ENCODE data around the gene SCAMP2. TPM values are rescaled to one million over a fixed set of nuclear protein-coding genes. Genes with fewer than 3 reads are reported as not detected.
"Not testable (repeated sequence)": the region's sequence is repeated elsewhere in the genome, so short reads cannot be mapped to it uniquely, and the experiment has no call there.

The SCAMP2 gene
- 10.7 and 21.6 TPM in 2 replicates for total RNA-seq (2014; rRNA removed; shearing (Covaris generic); ENCODE audit: low replicate concordance)

DNA sequence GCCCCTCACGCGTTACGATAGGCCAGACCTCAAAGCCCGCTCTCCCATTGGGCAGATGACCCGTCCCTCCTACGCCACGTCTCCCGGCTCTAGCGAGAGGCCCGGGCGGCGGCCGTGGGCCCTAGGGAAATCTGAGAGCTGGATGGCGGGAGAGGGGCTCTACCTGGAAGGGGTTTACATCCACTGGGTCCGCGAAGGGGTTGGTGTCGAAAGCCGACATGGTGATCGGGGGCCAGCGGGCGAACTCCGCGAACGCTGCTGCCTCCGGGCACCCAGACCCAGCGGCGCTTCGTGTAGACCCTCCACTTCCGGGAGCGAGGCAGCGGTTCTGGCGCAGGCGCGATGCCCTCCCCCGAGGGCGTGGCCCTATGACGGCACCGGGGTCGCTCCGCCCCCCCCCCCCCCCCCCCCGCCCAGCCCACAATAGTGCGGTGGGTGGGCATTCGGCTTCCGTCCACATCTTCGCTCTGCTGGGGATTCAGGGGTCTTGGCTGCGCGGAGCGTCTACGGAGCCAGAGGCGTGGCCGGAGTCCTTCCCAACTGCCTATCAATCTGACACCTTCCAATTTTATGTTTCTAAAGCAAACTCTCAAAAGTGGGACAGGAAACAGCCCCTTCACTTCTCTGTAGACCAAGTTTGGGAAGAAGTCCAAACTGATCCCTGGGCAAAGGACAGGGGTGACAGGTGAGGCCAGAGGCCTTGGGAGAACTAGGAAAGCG, at the start of gene SCAMP2:
TSS of gene SCAMP2 (minus strand) at position 330 of the 720 bp plus-strand sequence. CDS start at position 220, 110 bp downstream.
- Histone ChIP-seq H3K4me3 (peak within 1 kb of the TSS; percentile 91), H3K27me3 (no peaks in the 10 kb centered on the region), H3K9me3 (no peaks in the 10 kb centered on the region), H3K36me3 (peaks cover 13% of the 10 kb centered on the region)
- DNase-seq = peak; percentile 97

DNA sequence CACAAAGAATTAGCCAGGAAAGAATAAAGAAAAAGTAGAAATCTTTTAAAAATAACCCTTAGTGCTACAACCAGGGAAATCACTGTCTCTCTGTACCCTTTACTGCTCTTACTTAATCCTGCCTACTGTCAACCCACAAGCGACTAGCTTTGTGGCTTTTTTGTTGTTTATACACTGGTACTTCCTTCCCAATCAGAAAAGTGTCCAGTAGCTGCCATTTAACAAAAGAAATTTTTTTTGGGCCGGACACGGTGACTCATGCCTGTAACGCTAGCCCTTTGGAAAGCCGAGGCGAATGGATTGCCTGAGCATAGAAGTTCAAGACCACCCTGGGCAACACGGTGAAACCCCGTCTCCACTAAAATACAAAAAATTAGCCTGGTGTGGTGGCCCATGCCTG, 47.3 kb upstream of the SCAMP2 start:
- no peaks in the 10 kb centered on the region for H3K27me3 ChIP-seq
- H3K4me3 ChIP-seq = no peak overlapping the region
- no peak for DNase-seq
- peaks cover 92% of the 10 kb centered on the region for H3K36me3 ChIP-seq
- no peaks in the 10 kb centered on the region for H3K9me3 ChIP-seq

DNA sequence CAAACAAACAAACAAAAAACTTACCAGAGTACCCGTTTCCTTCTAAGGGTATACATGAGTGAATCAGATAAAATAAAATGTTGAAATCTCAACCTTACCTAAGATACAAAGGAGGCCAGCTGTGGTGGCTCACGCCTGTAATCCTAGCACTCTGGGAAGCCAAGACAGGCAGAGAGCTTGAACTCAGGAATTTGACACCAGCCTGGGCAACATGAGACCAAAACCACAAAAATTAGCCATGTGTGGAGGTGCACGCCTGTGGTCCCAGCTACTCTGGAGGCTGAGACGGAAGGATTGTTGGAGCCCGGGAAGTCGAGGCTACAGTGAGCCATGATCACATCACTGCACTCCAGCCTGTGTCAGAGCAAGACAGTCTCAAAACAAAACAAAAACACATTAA, 44.5 kb upstream of the SCAMP2 start:
- Histone ChIP-seq H3K9me3 (no peaks in the 10 kb centered on the region), H3K4me3 (no peak overlapping the region), H3K36me3 (peaks cover 88% of the 10 kb centered on the region), H3K27me3 (no peaks in the 10 kb centered on the region)
- no peak for DNase-seq

DNA sequence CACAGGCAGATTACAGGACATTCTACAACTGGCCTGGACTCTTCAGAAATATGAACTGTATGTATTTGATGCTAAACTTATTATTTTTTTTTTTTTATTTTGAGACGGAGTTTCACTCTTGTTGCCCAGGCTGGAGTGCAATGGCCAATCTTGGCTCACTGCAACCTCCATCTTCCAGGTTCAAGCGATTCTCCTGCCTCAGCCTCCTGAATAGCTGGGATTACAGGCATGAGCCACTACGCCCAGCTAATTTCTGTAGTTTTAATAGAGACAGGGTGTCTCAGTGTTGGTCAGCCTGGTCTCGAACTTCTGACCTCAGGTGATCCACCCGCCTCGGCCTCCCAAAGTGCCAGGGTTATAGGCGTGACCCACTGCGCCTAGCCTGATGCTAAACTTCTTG, 40.6 kb upstream of the SCAMP2 start:
- peaks cover 61% of the 10 kb centered on the region for H3K36me3 ChIP-seq
- H3K9me3 ChIP-seq, DNase-seq, H3K27me3 ChIP-seq, H3K4me3 ChIP-seq: not testable (repeated sequence)

DNA sequence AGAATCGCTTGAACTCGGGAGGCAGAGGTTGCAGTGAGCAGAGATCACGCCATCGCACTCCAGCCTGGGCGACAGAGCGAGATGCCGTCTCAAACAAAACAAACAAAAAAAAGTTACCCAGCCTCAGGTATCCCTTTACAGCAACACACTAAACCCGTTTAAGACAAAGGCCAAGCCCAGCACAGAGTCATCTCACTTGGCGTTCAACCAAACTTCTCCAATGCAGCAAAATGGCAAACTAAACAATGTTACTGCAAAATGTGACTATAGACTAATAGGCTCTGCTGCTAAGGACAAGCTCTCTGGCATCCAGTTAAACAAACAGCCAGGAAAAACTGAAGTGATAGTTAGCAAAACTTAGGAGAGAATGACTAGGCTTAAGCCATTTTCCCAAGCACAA, 39.9 kb upstream of the SCAMP2 start:
- no peak overlapping the region for H3K4me3 ChIP-seq
- no peaks in the 10 kb centered on the region for H3K9me3 ChIP-seq
- no peaks in the 10 kb centered on the region for H3K27me3 ChIP-seq
- peaks cover 53% of the 10 kb centered on the region for H3K36me3 ChIP-seq
- DNase-seq = no peak

DNA sequence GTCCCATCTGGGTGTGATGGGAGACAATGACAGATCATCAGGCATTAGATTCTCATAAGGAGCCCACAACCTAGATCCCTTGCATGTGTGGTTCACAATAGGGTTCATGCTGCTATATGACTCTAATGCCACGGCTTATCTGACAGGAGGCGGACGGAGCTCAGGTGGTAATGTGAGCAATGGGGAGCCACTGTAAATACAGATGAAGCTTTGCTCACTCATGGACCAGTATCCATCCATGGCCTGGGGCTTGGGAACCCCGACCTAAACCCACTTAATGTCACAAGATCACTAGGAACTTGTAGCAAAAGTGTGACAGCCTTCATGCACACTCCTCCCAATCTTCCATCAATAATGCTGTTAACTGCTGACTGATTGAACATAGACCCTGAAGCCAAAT, 35.5 kb upstream of the SCAMP2 start:
- no peaks in the 10 kb centered on the region for H3K27me3 ChIP-seq
- peaks cover 33% of the 10 kb centered on the region for H3K36me3 ChIP-seq
- DNase-seq = no peak
- H3K4me3 ChIP-seq = no peak overlapping the region
- no peaks in the 10 kb centered on the region for H3K9me3 ChIP-seq

- H3K4me3 ChIP-seq = peak overlapping the region; percentile 68
- H3K27me3 ChIP-seq = no peaks in the 10 kb centered on the region
- peaks cover 31% of the 10 kb centered on the region for H3K36me3 ChIP-seq
- no peak for DNase-seq
- H3K9me3 ChIP-seq = no peaks in the 10 kb centered on the region
Measured at GRCh38 chr15:74907163-74907870, 34.2 kb upstream of the SCAMP2 start.

- peak within 1 kb of the TSS; percentile 68 for H3K4me3 ChIP-seq
- no peaks in the 10 kb centered on the region for H3K9me3 ChIP-seq
- peak; percentile 90 for DNase-seq
- no peaks in the 10 kb centered on the region for H3K27me3 ChIP-seq
- peaks cover 33% of the 10 kb centered on the region for H3K36me3 ChIP-seq
Measured at GRCh38 chr15:74906450-74907162, 33.4 kb upstream of the SCAMP2 start, which contains the start of gene FAM219B. Gene FAM219B, minus strand, starts transcription at chr15:74906851. Its CDS starts 51 bp downstream, at chr15:74906800.

GRCh38 chr15:74906067-74906449, 32.9 kb upstream of the SCAMP2 start:
- H3K36me3 ChIP-seq = peaks cover 37% of the 10 kb centered on the region
- H3K27me3 ChIP-seq = no peaks in the 10 kb centered on the region
- peak; percentile 35 for DNase-seq
- H3K4me3 ChIP-seq = peak overlapping the region; percentile 68
- no peaks in the 10 kb centered on the region for H3K9me3 ChIP-seq

DNA sequence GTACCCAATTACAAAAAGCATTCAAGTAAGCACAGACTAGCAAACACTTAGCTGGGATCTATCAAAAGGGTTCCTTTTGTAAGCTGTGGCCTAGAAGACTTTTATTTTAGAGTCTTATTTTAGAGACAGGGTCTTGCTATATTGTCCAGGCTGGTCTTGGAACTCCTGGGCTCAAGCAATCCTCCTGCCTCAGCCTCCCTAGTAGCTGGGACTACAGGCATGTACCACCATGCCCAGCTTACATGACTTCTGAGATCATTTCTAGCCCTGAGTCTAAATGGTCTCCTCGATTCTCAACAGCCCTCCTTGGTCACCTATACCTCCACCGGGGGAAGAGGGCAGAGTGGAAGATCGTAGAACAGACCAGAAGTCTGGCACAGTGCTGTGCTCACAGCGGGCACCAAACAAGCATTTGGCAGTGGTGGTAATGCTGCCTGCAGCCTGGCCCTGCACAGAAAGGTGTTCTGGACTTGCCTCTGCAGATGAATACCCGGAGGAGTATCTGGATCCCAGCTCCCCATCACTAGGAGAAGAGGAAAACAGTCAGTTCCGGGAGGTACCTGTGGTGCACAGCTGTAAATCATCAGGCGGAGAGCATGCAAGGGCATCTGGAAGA, 31.1 kb upstream of the SCAMP2 start:
- H3K9me3 ChIP-seq = no peaks in the 10 kb centered on the region

GRCh38 chr15:74903676-74904075, 30.5 kb upstream of the SCAMP2 start:
- Histone ChIP-seq H3K36me3 (peaks cover 60% of the 10 kb centered on the region), H3K4me3 (no peak overlapping the region), H3K27me3 (no peaks in the 10 kb centered on the region), H3K9me3 (no peaks in the 10 kb centered on the region)
- no peak for DNase-seq

More for the DNA sequence above, 31.1 kb upstream of the SCAMP2 start:
- DNase-seq = no peak
- Histone ChIP-seq H3K36me3 (peaks cover 53% of the 10 kb centered on the region), H3K4me3 (no peak overlapping the region), H3K27me3 (no peaks in the 10 kb centered on the region)

DNA sequence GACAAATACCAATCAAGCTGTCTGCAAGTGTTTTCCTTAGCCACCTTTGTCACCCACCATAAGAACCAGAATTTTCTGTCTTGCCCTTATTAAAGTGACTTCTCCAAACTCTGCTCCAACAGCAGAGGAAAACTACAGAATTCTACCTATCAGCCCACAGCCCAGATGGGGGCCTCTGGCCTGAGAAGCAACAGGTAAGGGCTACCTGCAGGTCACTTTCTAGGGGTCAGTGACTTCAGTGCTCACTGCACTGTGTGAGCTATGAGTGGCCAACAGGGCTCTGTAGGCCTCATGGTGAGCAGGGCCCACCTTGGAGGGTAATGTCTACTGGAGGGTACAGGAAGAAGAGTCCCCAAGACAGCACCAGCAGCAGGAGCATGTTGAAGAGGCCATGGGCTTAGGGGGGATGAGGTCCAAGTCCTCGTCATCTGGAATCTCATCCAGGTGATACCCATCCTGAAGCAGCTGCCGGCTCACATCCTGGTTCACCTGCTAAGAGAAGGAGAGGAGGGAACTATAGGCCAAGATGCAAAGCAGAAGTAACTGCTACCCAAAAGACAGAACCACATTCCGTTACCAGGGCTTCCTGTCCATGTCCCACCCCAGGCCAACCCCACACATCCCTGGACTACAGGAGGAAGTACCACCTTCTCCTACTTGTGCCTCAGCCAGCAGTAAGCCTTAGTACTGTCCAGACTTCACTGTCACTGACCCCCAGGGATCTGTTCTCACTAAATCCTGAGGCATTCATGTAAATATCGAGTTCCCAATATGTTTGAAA, 29.3 kb upstream of the SCAMP2 start:
- no peak for DNase-seq
- peaks cover 61% of the 10 kb centered on the region for H3K36me3 ChIP-seq
- no peaks in the 10 kb centered on the region for H3K27me3 ChIP-seq
- no peak overlapping the region for H3K4me3 ChIP-seq
- no peaks in the 10 kb centered on the region for H3K9me3 ChIP-seq

DNA sequence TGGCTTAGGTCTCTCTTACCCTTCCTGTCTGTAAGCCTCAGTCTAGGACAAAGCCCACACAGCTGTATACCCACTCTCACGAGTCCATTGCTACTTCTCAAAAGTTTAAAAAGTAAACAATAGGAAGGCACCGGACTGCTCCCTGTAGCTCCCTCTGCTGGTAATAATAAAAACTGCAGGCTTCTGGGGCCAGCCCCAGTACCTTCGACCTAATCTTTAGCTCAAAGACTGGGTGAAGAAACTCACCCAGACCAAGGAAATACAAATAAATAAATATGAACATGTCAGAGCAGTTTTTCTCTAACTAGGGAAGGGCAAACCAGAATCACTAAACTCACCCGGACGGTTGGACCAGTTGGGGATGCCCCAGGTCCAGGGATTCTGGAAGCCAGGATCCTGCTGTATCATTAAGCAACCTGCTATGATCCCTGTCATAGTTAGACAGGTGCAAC, 28.5 kb upstream of the SCAMP2 start:
- peak; percentile 42 for DNase-seq
- no peaks in the 10 kb centered on the region for H3K9me3 ChIP-seq

GRCh38 chr15:74897300-74897701, 24.1 kb upstream of the SCAMP2 start:
- no peak for DNase-seq
- peaks cover 54% of the 10 kb centered on the region for H3K36me3 ChIP-seq

More for the DNA sequence above, 28.5 kb upstream of the SCAMP2 start:
- no peak overlapping the region for H3K4me3 ChIP-seq
- peaks cover 66% of the 10 kb centered on the region for H3K36me3 ChIP-seq
- no peaks in the 10 kb centered on the region for H3K27me3 ChIP-seq

GRCh38 chr15:74896316-74896715, 23.2 kb upstream of the SCAMP2 start:
- Histone ChIP-seq H3K9me3 (no peaks in the 10 kb centered on the region), H3K27me3 (no peaks in the 10 kb centered on the region), H3K36me3 (peaks cover 55% of the 10 kb centered on the region), H3K4me3 (no peak overlapping the region)
- no peak for DNase-seq

More at GRCh38 chr15:74897300-74897701, 24.1 kb upstream of the SCAMP2 start:
- H3K27me3 ChIP-seq = no peaks in the 10 kb centered on the region
- H3K9me3 ChIP-seq = no peaks in the 10 kb centered on the region
- no peak overlapping the region for H3K4me3 ChIP-seq

DNA sequence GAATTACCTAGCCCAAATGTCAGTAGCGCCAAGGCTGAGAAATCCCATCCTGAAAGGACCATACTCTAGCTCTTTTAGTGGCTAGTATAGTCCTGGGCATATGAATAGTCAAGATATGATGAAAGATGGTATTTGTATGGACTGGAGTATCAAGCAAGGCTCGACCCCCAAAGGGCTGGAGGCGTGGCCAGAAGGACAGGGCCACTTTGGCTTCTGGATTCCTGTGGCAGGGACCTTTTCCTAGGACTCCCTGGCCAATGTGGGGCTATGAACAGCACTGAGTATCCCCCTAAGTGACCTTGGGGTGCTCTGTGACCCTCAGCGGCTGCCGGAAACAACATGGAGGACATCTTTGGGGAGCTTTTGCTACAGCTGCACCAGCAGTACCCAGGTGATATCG, 22.7 kb upstream of the SCAMP2 start:
- no peak overlapping the region for H3K4me3 ChIP-seq
- H3K27me3 ChIP-seq = no peaks in the 10 kb centered on the region
- H3K9me3 ChIP-seq = no peaks in the 10 kb centered on the region
- H3K36me3 ChIP-seq = peaks cover 51% of the 10 kb centered on the region
- no peak for DNase-seq

Measured in MG63 (cell line).